ENCODE data around the gene WDR83.
A peak's percentile ranks its signal among the peaks of the same experiment; 100 is the strongest.

WDR83 gene

DNA sequence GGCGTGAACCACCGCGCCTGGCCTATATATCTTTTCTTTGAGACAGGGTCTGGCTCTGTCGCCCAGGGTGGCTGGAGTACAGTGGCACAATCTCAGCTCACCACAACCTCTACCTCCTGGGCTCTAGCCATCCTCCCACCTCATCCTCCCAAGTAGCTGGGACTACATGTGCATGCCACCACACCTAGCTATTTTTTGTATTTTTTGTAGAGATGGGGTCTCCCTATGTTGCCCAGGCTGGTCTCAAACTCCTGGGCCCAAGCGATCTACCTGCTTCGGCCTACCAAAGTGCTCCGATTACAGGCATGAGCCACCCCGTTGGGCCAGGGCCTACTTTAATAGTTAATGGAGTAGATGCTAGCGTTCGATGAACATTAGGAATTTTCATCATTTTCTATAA lies 53.7 kb downstream of the WDR83 start:
- DNase-seq, result no peak

GRCh38 chr19:12720851-12721655 lies 54.4 kb downstream of the WDR83 start:
- DNase-seq, result no peak

- peak; percentile 3 for DNase-seq
These were observed 55.3 kb downstream of the WDR83 start for GRCh38 chr19:12721656-12722565.

GRCh38 chr19:12722566-12723380 lies 56.2 kb downstream of the WDR83 start:
- peak; percentile 93 for DNase-seq

DNA sequence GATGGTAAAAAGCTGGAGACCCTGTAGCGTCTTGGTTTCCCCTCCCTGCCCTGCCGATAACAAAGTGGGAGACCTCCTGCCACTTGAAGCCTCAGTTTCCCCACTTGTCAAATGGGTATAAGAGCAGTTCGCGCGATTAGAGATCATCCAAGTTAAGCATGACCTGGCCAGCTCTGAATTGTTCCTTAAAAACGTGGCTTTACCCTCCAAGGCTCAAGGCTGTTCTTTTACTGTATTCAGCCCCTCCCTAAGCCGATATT lies 56.7 kb downstream of the WDR83 start:
- DNase-seq, result no peak

DNA sequence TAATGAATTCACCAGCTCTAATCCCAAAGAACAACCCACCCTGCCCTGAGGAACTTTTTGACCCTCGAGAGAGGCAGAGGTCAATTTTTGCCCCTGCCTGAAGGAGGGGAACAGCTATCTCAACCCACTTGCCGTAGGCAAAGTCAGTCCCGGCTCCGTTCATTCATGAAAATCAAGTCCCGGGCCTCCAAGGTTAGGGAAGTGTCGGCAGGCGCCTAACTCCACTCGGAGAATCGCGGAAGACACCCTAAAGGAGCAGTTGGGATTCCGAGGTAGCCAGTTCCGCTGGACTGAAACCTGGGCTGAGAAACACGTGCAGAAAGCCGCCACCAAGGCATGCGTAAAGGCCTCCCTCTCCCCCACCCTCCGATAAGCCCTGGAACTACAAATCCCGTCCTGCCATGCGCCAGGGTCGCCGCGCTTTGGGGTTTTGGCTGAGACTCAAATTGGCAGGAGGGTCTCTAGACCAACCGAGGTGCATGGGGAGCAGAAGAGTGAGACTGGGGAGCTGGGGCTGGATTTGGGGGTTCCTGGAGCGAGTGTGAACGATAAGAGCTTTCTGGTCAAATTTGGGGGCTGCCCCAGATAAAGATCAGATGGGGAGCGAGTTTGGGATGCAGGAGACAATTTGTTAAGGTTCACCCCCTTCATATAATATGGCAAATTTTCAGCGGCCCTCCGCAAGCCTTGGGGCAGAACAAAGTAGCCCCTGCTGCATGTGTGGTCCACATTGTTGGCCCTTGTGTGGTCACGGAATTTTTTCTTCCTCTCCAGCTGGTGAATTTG lies 57.2 kb downstream of the WDR83 start, which contains the start of gene TNPO2:
Gene TNPO2 (minus strand): TSS at position 292 of the 786 bp plus-strand sequence. CDS start 2,955 bp downstream, outside the sequence.
- peak; percentile 56 for DNase-seq

Measured in central memory CD4-positive, alpha-beta T cell (primary cell).